SK-N-SH (cell line): ENCODE results near the gene EML5. TPM values are rescaled to one million over a fixed set of nuclear protein-coding genes. Genes with fewer than 3 reads are reported as not detected.

ENCODE experiments used
- CTCF ChIA-PET: fragments of 300-600, 350-600 bp; formaldehyde crosslinking; extraction: SDS; loops from one replicate; lab custom pipeline; 2021; lab: Yijun Ruan, JAX
- POLR2A ChIA-PET: fragments of 350-600 bp; sonication (Branson Sonifier 250); formaldehyde crosslinking; extraction: SDS; loops from one replicate; lab custom pipeline; 2020; ENCODE audit warnings: antibody characterized with exemption, inconsistent platforms; lab: Yijun Ruan, JAX
- DNase-seq: peaks from one replicate; pipeline ENCODE4 v3.0.0; 2012
- H2AFZ ChIP-seq: fragments of 200-600 bp; sonication (generic); 2 replicates; pipeline ENCODE4 v1.8.1; 2016; ENCODE audit warnings: antibody characterized with exemption, mild to moderate bottlenecking, low read depth
- H3F3A ChIP-seq: fragments of 200-600 bp; sonication (generic); replicated peaks from 2 replicates; pipeline ENCODE3; 2016; ENCODE audit warnings: antibody characterized with exemption, mild to moderate bottlenecking; ENCODE audit not compliant: insufficient read depth
- H3K27ac ChIP-seq, 2 experiments: fragments of 200-500 bp in 1 of 2; fragments of 200-600 bp in 1 of 2; sonication (Bioruptor generic) in 1 of 2; sonication (generic), shearing (Covaris generic) in 1 of 2; 2 replicates each; pipeline versions ENCODE4 v1.5.1 to v1.6.1; 2014 to 2016; ENCODE audit warnings: low read depth in 2 of 2, inconsistent platforms in 1 of 2, low read length in 1 of 2, mild to moderate bottlenecking in 1 of 2, mixed read lengths in 1 of 2
- H3K27me3 ChIP-seq: fragments of 200-600 bp; sonication (generic), shearing (Covaris generic); 2 replicates; pipeline ENCODE4 v1.6.1; 2016; ENCODE audit warnings: mixed run types; ENCODE audit not compliant: insufficient read depth
- H3K36me3 ChIP-seq, 2 experiments: fragments of 200-500 bp in 1 of 2; fragments of 200-600 bp in 1 of 2; sonication (Bioruptor generic) in 1 of 2; sonication (generic) in 1 of 2; replicated peaks in 1 of 2; 2 replicates each; pipeline versions ENCODE3 to v1.5.1; 2014 to 2016; ENCODE audit warnings: low read length in 1 of 2, mild to moderate bottlenecking in 1 of 2; ENCODE audit not compliant: insufficient read depth in 2 of 2, control insufficient read depth in 1 of 2
- H3K4me1 ChIP-seq, 2 experiments: fragments of 200-500 bp in 1 of 2; fragments of 200-600 bp in 1 of 2; sonication (Bioruptor generic) in 1 of 2; sonication (generic), shearing (Covaris generic) in 1 of 2; 2 replicates each; pipeline versions ENCODE4 v1.5.1 to v1.6.1; 2014 to 2016; ENCODE audit warnings: low read depth in 1 of 2, low read length in 1 of 2, mixed run types in 1 of 2; ENCODE audit not compliant: insufficient read depth in 2 of 2, control insufficient read depth in 1 of 2
- H3K4me2 ChIP-seq: fragments of 200-600 bp; sonication (generic), shearing (Covaris generic); 2 replicates; pipeline ENCODE4 v1.6.1; 2017; ENCODE audit warnings: mixed run types
- H3K4me3 ChIP-seq, 2 experiments: fragments of 200-500 bp in 1 of 2; fragments of 200-600 bp in 1 of 2; sonication (Bioruptor generic) in 1 of 2; sonication (generic), shearing (Covaris generic) in 1 of 2; 2 replicates each; pipeline versions ENCODE4 v1.5.1 to v1.8.1; 2014 to 2016; ENCODE audit warnings: low read depth in 2 of 2, inconsistent platforms in 1 of 2, low read length in 1 of 2, mild to moderate bottlenecking in 1 of 2, mixed read lengths in 1 of 2, moderate library complexity in 1 of 2
- H3K79me2 ChIP-seq: fragments of 200-600 bp; sonication (generic); 2 replicates; pipeline ENCODE4 v1.8.1; 2017; ENCODE audit warnings: mild to moderate bottlenecking; ENCODE audit not compliant: insufficient read depth
- H3K9ac ChIP-seq: fragments of 200-600 bp; sonication (generic); 2 replicates; pipeline ENCODE4 v1.6.1; 2017; ENCODE audit warnings: mixed run types
- H3K9me2 ChIP-seq: fragments of 200-600 bp; sonication (generic); 2 replicates; pipeline ENCODE4 v1.6.1; 2017; ENCODE audit warnings: mixed run types
- H3K9me3 ChIP-seq: fragments of 200-600 bp; sonication (generic); 2 replicates; pipeline ENCODE4 v1.6.1; 2017; ENCODE audit warnings: mixed run types, mild to moderate bottlenecking, moderate library complexity
- H4K20me1 ChIP-seq: fragments of 200-600 bp; sonication (generic); 2 replicates; pipeline ENCODE4 v1.6.1; 2017; ENCODE audit warnings: mild to moderate bottlenecking, mixed run types; ENCODE audit not compliant: insufficient read depth
- CHD2 ChIP-seq: fragments of 150-350 bp; IDR thresholded peaks from 2 replicates; pipeline ENCODE4 v1.6.1; 2018; ENCODE audit warnings: low read length; ENCODE audit not compliant: partially characterized antibody
- ELF1 ChIP-seq: IDR thresholded peaks from 2 replicates; pipeline ENCODE4 v1.4.0; 2012
- EP300 ChIP-seq, 2 experiments: IDR thresholded peaks; 2 replicates each; pipeline versions ENCODE4 v1.4.0 to v1.6.1; 2012; ENCODE audit warnings: borderline replicate concordance in 1 of 2, low read depth in 1 of 2, low read length in 1 of 2
- MEF2A ChIP-seq: IDR thresholded peaks from 2 replicates; pipeline ENCODE4 v1.4.0; 2012; ENCODE audit warnings: low read depth, borderline replicate concordance
- MXI1 ChIP-seq: IDR thresholded peaks from 2 replicates; pipeline ENCODE4 v1.6.1; 2012; ENCODE audit warnings: mild to moderate bottlenecking, low read depth, low read length, improper control_type of control experiment
- NFIC ChIP-seq: IDR thresholded peaks from 2 replicates; pipeline ENCODE4 v1.4.0; 2012; ENCODE audit warnings: borderline replicate concordance
- RAD21 ChIP-seq: IDR thresholded peaks from 2 replicates; pipeline ENCODE4 v1.6.1; 2012; ENCODE audit warnings: mild to moderate bottlenecking, low read length
- RCOR1 ChIP-seq: fragments of 150-350 bp; IDR thresholded peaks from 2 replicates; pipeline ENCODE4 v1.6.1; 2017; ENCODE audit warnings: antibody characterized with exemption, low read length
- RFX5 ChIP-seq: IDR thresholded peaks from 2 replicates; pipeline ENCODE4 v1.6.1; 2012; ENCODE audit warnings: mild to moderate bottlenecking, improper control_type of control experiment, low read length
- SMC3 ChIP-seq: IDR thresholded peaks from 2 replicates; pipeline ENCODE4 v1.6.1; 2012; ENCODE audit warnings: low read depth, low read length, improper control_type of control experiment
- WGBS: methylation state at CpG from one replicate; pipeline ENCODE4 v1.1.6; 2017; ENCODE audit warnings: low lambda C conversion rate; 5-methylcytosine and 5-hydroxymethylcytosine counted together
- polyA plus RNA-seq, 3 experiments: library from polyadenylated mRNA; depleted of rRNA; stranded (reverse); fragments of >200 nt; gene quantifications; 2 replicates each; pipeline ENCODE4 v1.2.3, GENCODE V29; 2012
- TF ChIP-seq, protein P1 (sequence below): fragments of 200-600 bp; sonication (generic); IDR thresholded peaks from 2 replicates; pipeline ENCODE4 v1.6.1; 2017; ENCODE audit warnings: antibody characterized with exemption, mild to moderate bottlenecking, moderate library complexity
- TF ChIP-seq, protein P2 (sequence below): IDR thresholded peaks from 2 replicates; pipeline ENCODE4 v1.6.1; 2012; ENCODE audit warnings: mild to moderate bottlenecking, low read depth, low read length, moderate library complexity
- TF ChIP-seq, protein P3 (sequence below): IDR thresholded peaks from 2 replicates; pipeline ENCODE4; 2012

Gene EML5
- polyA plus RNA-seq, 1 of the 3 experiments (the other 2 are of a cell fraction) = 0.23 TPM

- POLR2A ChIA-PET = interaction anchor here (1.3 to 2.7 kb wide), 4 partner anchors 15 to 236 kb away, joined by 4 to 14 read pairs (median 6); partner anchors contain the start of gene TTC8
- Histone ChIP-seq H3K27ac (peak overlapping the region in 1 of 2 experiments; percentile 85; a peak in 2 of 4 replicates), H3K9me2 (no peaks in the 10 kb centered on the region), H3K36me3 (peaks cover 0 to 12% of the 10 kb centered on the region in 2 experiments), H3K9me3 (no peaks in the 10 kb centered on the region), H3K79me2 (no peaks in the 10 kb centered on the region), H3F3A (no peaks in the 10 kb centered on the region), H3K27me3 (no peaks in the 10 kb centered on the region), H3K4me1 (peaks cover 0 to 24% of the 10 kb centered on the region in 2 experiments; a peak in 2 of 4 replicates), H3K4me3 (no peak overlapping the region; a peak in 1 of 4 replicates), H4K20me1 (no peaks in the 10 kb centered on the region), H3K9ac (no peak overlapping the region), H3K4me2 (no peak overlapping the region), H2AFZ (no peak overlapping the region)
- TF ChIP-seq, protein P1, sequence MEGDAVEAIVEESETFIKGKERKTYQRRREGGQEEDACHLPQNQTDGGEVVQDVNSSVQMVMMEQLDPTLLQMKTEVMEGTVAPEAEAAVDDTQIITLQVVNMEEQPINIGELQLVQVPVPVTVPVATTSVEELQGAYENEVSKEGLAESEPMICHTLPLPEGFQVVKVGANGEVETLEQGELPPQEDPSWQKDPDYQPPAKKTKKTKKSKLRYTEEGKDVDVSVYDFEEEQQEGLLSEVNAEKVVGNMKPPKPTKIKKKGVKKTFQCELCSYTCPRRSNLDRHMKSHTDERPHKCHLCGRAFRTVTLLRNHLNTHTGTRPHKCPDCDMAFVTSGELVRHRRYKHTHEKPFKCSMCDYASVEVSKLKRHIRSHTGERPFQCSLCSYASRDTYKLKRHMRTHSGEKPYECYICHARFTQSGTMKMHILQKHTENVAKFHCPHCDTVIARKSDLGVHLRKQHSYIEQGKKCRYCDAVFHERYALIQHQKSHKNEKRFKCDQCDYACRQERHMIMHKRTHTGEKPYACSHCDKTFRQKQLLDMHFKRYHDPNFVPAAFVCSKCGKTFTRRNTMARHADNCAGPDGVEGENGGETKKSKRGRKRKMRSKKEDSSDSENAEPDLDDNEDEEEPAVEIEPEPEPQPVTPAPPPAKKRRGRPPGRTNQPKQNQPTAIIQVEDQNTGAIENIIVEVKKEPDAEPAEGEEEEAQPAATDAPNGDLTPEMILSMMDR = peak; percentile 90
- TF ChIP-seq NFIC (no peak), RCOR1 (peak; percentile 66), CHD2 (peak; percentile 19), EP300 (IDR thresholded peaks at IDR 0.05; ENCODE audit: borderline replicate concordance in 1 of 2, low read depth in 1 of 2, low read length in 1 of 2) (peak in 1 of 2 experiments; percentile 22; a peak in 1 of 4 replicates), MEF2A (no peak), MXI1 (peak; percentile 47; the same call in 1 of the 2 replicates), RFX5 (0 out of 2 replicates have a peak, but pooled peaks have one; percentile 17), RAD21 (peak; percentile 89), ELF1 (no peak), SMC3 (peak; percentile 75)
- TF ChIP-seq, protein P2, sequence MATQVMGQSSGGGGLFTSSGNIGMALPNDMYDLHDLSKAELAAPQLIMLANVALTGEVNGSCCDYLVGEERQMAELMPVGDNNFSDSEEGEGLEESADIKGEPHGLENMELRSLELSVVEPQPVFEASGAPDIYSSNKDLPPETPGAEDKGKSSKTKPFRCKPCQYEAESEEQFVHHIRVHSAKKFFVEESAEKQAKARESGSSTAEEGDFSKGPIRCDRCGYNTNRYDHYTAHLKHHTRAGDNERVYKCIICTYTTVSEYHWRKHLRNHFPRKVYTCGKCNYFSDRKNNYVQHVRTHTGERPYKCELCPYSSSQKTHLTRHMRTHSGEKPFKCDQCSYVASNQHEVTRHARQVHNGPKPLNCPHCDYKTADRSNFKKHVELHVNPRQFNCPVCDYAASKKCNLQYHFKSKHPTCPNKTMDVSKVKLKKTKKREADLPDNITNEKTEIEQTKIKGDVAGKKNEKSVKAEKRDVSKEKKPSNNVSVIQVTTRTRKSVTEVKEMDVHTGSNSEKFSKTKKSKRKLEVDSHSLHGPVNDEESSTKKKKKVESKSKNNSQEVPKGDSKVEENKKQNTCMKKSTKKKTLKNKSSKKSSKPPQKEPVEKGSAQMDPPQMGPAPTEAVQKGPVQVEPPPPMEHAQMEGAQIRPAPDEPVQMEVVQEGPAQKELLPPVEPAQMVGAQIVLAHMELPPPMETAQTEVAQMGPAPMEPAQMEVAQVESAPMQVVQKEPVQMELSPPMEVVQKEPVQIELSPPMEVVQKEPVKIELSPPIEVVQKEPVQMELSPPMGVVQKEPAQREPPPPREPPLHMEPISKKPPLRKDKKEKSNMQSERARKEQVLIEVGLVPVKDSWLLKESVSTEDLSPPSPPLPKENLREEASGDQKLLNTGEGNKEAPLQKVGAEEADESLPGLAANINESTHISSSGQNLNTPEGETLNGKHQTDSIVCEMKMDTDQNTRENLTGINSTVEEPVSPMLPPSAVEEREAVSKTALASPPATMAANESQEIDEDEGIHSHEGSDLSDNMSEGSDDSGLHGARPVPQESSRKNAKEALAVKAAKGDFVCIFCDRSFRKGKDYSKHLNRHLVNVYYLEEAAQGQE = no peak
- TF ChIP-seq, protein P3, sequence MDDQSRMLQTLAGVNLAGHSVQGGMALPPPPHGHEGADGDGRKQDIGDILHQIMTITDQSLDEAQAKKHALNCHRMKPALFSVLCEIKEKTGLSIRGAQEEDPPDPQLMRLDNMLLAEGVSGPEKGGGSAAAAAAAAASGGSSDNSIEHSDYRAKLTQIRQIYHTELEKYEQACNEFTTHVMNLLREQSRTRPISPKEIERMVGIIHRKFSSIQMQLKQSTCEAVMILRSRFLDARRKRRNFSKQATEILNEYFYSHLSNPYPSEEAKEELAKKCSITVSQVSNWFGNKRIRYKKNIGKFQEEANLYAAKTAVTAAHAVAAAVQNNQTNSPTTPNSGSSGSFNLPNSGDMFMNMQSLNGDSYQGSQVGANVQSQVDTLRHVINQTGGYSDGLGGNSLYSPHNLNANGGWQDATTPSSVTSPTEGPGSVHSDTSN = no peak
- DNase-seq = peak; percentile 63
- CTCF ChIA-PET = interaction anchor here (0.6 to 4.3 kb wide), 51 partner anchors 8 to 1093 kb away, joined by 3 to 45 read pairs (median 4); partner anchors contain the start of gene TTC8
- 34% methylated on average over 4 of the region's 4 CpGs for WGBS
Observed at GRCh38 chr14:88667555-88668273, 125.0 kb downstream of the EML5 start.
